Measurements from ENCODE around the gene DMD.

DNA sequence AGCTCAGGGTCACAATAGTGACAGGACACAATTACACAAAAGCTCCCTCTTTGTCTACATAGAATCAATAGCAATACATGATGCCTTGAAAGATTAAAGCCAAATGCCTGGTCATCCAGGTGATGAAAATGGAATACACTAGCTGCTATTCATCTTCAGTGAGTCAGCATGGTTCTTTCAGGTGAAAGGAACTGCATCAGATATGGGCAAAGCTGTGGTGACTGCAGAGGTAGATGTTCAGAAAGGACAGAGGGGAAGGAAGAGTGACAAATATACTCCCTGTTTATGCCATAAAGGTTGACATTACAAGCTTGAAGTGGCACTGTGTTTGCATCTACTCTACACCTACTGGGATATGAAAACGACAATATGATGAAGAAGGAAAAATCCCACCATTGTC is 2119.5 kb downstream of the DMD start:
- TF ChIP-seq, protein P1, sequence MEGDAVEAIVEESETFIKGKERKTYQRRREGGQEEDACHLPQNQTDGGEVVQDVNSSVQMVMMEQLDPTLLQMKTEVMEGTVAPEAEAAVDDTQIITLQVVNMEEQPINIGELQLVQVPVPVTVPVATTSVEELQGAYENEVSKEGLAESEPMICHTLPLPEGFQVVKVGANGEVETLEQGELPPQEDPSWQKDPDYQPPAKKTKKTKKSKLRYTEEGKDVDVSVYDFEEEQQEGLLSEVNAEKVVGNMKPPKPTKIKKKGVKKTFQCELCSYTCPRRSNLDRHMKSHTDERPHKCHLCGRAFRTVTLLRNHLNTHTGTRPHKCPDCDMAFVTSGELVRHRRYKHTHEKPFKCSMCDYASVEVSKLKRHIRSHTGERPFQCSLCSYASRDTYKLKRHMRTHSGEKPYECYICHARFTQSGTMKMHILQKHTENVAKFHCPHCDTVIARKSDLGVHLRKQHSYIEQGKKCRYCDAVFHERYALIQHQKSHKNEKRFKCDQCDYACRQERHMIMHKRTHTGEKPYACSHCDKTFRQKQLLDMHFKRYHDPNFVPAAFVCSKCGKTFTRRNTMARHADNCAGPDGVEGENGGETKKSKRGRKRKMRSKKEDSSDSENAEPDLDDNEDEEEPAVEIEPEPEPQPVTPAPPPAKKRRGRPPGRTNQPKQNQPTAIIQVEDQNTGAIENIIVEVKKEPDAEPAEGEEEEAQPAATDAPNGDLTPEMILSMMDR (CRISPR knock-in tag; IDR thresholded peaks at IDR 0.05) = no peak
- no peak for TF ChIP-seq NFIC (IDR thresholded peaks at IDR 0.05; ENCODE audit: low read length)
- TF ChIP-seq, protein P2, sequence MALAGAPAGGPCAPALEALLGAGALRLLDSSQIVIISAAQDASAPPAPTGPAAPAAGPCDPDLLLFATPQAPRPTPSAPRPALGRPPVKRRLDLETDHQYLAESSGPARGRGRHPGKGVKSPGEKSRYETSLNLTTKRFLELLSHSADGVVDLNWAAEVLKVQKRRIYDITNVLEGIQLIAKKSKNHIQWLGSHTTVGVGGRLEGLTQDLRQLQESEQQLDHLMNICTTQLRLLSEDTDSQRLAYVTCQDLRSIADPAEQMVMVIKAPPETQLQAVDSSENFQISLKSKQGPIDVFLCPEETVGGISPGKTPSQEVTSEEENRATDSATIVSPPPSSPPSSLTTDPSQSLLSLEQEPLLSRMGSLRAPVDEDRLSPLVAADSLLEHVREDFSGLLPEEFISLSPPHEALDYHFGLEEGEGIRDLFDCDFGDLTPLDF (CRISPR knock-in tag; IDR thresholded peaks at IDR 0.05) = no peak
- TF ChIP-seq RFX5 (IDR thresholded peaks at IDR 0.05; ENCODE audit: low read depth, low read length) = no peak
- TF ChIP-seq, protein P3, sequence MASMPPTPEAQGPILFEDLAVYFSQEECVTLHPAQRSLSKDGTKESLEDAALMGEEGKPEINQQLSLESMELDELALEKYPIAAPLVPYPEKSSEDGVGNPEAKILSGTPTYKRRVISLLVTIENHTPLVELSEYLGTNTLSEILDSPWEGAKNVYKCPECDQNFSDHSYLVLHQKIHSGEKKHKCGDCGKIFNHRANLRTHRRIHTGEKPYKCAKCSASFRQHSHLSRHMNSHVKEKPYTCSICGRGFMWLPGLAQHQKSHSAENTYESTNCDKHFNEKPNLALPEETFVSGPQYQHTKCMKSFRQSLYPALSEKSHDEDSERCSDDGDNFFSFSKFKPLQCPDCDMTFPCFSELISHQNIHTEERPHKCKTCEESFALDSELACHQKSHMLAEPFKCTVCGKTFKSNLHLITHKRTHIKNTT (CRISPR knock-in tag; IDR thresholded peaks at IDR 0.05) = no peak
- no peak for TF ChIP-seq POLR2A (IDR thresholded peaks at IDR 0.05; ENCODE audit: insufficient read depth in 1 of 2, low read depth in 2 of 2, low read length in 2 of 2)

Data from HepG2 (cell line).